HG03139 (cell line): ENCODE results near the gene CHN1.

Source experiments
- ATAC-seq: cut with Tn5 transposase; IDR thresholded peaks from one replicate; pipeline ENCODE4 v1.9.1; 2021; ENCODE audit not compliant: unreplicated experiment

Gene CHN1

GRCh38 chr2:175004980-175005732 lies at the start of gene CHN1:
Gene CHN1 (minus strand): TSS chr2:175005381. CDS start chr2:175004912, 469 bp downstream.
- ATAC-seq, result peak; percentile 75

GRCh38 chr2:175054340-175054739 lies 49.2 kb upstream of the CHN1 start:
- ATAC-seq, result no peak

DNA sequence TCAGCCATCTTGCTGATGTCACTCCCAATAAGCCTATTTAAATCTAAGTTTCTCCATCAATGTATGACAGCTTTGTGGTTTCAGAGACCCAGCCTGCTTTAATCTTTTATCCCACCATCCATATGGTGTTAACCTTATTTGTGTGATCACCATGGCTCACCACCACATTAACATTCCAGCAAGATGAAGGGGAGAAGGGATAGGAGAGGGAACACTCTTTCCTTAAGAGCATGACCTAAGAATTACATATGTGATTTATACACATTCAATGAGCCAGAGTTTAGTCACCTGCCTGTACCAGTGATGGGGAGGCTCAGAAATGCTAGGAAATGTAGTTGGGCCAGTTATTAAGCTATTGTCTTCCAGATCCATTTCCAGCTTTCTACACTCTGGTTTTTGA lies 44.5 kb upstream of the CHN1 start:
- no peak for ATAC-seq

DNA sequence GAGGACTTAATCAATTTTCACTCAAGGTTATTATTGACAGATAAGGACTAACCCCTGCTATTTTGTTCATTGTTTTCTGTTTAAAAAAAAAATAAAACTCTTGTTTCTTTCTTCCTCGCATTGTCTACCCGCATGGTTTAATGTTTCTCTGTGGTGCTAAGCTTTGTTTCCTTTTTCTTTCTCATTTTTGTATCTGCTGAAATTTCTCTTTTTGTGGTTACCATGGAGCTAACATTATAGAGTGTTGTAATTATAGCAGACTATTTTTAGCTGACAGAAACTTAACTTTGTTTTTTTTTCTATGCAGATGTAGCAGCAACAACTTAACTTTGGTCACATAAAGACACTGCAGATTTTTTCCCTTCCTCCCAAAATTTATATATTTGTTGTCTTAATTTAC lies 43.1 kb upstream of the CHN1 start:
- ATAC-seq, result no peak

DNA sequence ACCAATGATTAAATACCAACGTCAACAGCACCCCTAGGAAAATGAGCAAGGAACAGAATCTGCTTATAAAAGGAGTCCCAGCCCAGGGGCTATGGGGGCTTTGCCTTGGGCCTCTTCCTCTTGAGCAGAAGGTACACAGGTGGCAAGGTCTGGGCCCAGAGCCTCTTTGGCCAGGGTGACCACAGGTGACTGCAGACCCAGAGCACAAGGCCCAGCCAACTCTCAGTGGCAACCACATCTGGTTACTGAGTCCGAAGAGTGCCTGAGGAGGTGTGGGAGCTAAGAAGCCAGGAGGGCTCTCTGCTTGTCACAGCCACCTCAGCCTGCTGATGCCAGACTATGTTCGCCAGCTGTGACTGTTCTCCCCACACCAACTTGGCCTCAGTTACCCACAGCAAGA lies 34.3 kb upstream of the CHN1 start:
- no peak for ATAC-seq

DNA sequence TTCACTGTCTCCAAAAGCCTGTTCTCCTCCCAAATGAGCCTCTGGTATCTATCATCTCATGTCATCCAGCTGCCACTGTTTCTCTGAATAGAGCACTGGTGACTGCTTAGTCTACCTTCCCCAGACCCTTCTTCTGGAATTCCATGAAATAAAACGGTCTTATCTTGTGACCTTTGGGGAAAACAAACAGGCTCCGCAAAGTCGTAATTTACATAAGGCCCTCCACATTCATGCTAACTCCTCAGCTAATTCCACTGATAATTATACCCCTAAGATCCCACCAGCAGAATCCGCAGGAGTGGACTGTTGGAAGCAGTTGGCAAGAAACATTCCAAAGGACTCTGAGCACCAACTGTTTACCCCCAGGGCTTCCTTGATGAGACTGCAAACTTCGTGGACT lies 33.9 kb upstream of the CHN1 start:
- ATAC-seq, result no peak

- no peak for ATAC-seq
Observed at GRCh38 chr2:175037941-175038340, 32.8 kb upstream of the CHN1 start.

- ATAC-seq, result no peak
Observed at GRCh38 chr2:175036582-175037018, 31.4 kb upstream of the CHN1 start.

GRCh38 chr2:175035806-175036205 lies 30.6 kb upstream of the CHN1 start:
- no peak for ATAC-seq

- no peak for ATAC-seq
Observed at GRCh38 chr2:175034716-175035115, 29.5 kb upstream of the CHN1 start.

GRCh38 chr2:175030380-175031271 lies 25.4 kb upstream of the CHN1 start:
- no peak for ATAC-seq

- no peak for ATAC-seq
Observed at GRCh38 chr2:175027755-175028154, 22.6 kb upstream of the CHN1 start.

DNA sequence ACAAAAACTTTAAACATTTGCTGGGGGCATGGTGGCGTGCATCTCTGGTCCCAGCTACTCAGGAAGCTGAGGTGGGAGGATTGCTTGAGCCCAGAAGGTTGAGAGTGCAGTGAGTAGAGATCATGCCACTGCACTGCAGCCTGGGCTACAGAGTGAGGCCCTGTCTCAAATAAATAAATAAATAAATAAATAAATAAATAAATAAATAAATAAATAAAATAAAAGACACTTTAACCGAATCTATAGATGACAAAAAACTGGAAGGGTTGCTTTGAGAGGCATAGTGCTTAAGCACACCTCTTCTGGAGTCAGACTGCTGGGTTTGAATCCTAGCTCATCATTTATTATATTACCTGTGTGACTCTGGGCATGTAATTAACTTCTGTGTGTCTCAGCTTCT lies 21.2 kb upstream of the CHN1 start:
- ATAC-seq, result no peak

- no peak for ATAC-seq
Observed at GRCh38 chr2:175025946-175026345, 20.8 kb upstream of the CHN1 start.

- no peak for ATAC-seq
Observed at GRCh38 chr2:175025233-175025632, 20.1 kb upstream of the CHN1 start.

DNA sequence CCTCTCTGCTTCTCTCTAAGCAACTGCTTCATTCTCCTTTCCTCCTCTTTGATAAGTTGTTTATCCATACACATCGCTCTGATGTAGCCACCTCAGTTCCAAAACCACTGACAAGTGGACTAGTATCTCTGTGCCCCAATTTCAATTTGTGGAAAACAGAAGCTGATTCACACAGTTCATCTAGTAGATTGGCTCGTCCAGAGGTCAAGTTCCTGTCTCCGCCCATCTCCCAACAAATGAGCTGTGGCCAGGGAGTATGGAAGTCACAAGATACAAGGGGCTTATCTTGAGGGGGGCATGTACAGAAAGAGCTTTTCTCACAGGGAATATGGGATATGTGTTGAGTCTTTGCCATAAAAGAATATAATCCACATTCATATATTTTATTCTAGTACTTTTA lies 17.7 kb upstream of the CHN1 start:
- ATAC-seq, result no peak

- ATAC-seq, result no peak
Observed at GRCh38 chr2:175019566-175020327, 14.6 kb upstream of the CHN1 start.

GRCh38 chr2:175017618-175018414 lies 12.6 kb upstream of the CHN1 start:
- ATAC-seq, result no peak

DNA sequence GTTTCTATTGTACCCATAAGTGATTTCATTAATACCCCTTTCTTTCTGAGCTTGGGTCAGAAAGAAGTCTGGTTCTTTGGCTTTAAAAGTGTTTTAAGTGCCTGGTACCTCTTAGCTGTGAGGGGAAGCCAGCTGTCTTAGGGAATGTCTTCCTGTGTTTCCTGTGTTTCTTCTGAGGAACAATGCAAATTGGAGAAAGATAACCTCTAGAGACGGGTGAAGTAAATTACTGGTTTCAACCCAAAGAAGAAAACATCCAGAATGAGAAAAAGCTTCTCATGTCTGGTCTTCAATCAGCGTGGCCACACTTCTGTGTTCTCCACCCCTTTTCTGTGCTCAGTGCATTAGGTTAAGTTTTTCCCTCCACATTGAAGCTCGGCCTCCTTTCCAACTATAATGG lies 10.2 kb upstream of the CHN1 start:
- no peak for ATAC-seq

DNA sequence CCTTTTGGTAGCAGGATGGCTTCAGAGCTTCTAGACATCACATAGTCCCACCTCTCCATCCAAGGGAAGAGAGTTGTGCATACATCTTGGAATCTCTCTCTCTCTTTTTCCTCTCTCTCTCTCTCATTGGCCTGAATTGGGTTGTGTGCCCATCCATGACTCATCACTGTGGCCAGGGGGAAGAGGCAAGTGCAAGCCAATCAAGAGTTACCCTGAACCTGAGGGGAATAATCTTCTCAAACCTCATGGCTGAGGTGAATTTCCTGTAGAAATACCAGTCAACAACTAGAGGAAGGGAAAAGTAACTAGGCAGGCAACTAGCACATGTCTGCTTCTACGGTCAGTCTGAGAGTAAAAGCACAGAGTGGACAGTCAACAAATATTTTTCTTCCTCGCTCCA lies 7.3 kb upstream of the CHN1 start:
- no peak for ATAC-seq

DNA sequence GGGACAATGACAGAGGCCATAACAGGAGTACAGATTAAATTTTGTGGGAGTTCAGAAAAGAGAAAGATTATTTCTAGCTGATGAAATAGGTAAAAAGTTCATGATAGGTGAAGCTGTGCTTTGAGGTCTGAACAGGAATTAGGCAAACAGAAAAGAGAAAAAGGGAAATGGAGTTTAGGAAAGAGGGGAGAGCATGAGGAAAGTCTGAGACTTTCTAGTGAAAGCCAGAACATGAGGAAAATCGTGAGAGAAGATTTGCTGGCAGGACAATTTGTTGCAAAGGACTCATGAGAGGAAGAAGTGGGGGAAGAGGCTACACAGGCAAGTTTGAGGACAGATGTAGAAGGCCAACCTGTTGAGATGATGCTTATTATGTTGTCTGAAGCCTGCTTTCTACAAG lies 6.3 kb upstream of the CHN1 start:
- no peak for ATAC-seq
